Measurements from ENCODE around the gene CAMTA1. TPM values are rescaled to one million over a fixed set of nuclear protein-coding genes. Genes with fewer than 3 reads are reported as not detected.

CAMTA1 gene
- total RNA-seq, 1 experiment from 2014 or later = 69.5 TPM

DNA sequence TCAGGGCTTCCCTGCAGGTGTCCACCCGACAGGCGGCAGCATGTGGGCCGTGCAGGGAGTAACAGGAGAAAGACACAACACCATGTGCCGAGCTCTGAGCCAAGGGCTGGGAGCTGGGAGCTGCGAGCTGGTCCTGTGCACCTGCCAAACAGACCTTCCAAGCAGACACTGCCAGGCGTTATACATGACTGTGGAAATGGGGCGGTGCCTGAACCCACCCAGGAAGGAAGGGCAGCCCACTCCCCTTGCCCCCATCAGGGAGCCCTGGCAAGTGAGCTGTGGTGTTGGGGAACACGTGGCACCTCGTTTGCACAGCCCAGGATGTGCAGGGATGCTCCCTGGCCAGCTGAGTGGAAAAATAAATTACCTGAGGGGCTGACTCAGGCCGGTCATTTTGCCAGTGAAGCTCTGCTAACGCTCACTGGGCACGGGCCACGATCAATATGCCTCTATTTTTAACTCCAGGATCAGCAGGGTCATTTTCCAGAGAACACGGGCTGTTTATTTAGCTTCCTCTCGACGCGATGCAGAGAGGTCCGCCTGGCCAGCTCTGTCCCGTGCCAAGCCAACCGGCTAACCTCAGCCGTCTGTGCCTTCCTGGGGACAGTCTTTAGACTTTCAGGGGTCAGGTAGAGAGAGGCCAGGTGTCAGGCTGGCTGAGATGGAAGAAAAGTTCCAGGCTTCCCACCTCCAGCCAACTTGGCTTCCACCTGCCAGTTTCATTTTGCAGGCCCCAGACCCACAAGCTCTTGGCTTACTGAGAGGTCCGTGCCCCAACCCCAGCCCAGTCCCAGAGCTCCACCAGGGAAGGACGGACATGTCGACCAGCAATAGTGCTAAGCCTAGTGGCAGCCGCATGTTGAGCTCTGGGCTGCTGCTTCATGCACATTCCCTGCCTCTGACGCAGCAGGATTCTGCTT lies 789.1 kb downstream of the CAMTA1 start:
- no peak for ATAC-seq
- no peaks in the 10 kb centered on the region for H3K36me3 ChIP-seq (ENCODE audit: control insufficient read depth in 1 of 2, insufficient read depth in 2 of 2, low read length in 2 of 2)

More for the DNA sequence above, 789.1 kb downstream of the CAMTA1 start:
- Histone ChIP-seq H3K9me2 (ENCODE audit: insufficient read depth) (no peaks in the 10 kb centered on the region), H3K4me2 (ENCODE audit: low read length) (no peak overlapping the region), H3K4me3 (replicated peaks in 1 of 2; ENCODE audit: low read depth in 1 of 2, low read length in 2 of 2) (no peak overlapping the region), H3K27me3 (ENCODE audit: insufficient read depth, low read length) (no peaks in the 10 kb centered on the region), H3K79me2 (ENCODE audit: insufficient read depth, low read length) (no peaks in the 10 kb centered on the region), H4K20me1 (ENCODE audit: insufficient read depth) (no peaks in the 10 kb centered on the region), H3K9me3 (ENCODE audit: control insufficient read depth in 1 of 2, insufficient read depth in 1 of 2, low read depth in 1 of 2, low read length in 2 of 2) (no peaks in the 10 kb centered on the region), H3K4me1 (ENCODE audit: control insufficient read depth in 1 of 2, insufficient read depth in 2 of 2, low read length in 2 of 2) (no peaks in the 10 kb centered on the region), H3K9ac (ENCODE audit: low read length) (no peak overlapping the region), H2AFZ (ENCODE audit: low read depth, low read length, poor library complexity, severe bottlenecking) (no peak overlapping the region), H3K27ac (ENCODE audit: low read depth, low read length) (no peak overlapping the region)
- POLR2A ChIA-PET = no interaction called here
- no peak for TF ChIP-seq SIN3A (IDR thresholded peaks at IDR 0.05; ENCODE audit: low read depth)
- TF ChIP-seq JUND (IDR thresholded peaks at IDR 0.05) = no peak
- TF ChIP-seq, protein P1, sequence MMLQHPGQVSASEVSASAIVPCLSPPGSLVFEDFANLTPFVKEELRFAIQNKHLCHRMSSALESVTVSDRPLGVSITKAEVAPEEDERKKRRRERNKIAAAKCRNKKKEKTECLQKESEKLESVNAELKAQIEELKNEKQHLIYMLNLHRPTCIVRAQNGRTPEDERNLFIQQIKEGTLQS (IDR thresholded peaks at IDR 0.05) = no peak
- TF ChIP-seq, protein P2, sequence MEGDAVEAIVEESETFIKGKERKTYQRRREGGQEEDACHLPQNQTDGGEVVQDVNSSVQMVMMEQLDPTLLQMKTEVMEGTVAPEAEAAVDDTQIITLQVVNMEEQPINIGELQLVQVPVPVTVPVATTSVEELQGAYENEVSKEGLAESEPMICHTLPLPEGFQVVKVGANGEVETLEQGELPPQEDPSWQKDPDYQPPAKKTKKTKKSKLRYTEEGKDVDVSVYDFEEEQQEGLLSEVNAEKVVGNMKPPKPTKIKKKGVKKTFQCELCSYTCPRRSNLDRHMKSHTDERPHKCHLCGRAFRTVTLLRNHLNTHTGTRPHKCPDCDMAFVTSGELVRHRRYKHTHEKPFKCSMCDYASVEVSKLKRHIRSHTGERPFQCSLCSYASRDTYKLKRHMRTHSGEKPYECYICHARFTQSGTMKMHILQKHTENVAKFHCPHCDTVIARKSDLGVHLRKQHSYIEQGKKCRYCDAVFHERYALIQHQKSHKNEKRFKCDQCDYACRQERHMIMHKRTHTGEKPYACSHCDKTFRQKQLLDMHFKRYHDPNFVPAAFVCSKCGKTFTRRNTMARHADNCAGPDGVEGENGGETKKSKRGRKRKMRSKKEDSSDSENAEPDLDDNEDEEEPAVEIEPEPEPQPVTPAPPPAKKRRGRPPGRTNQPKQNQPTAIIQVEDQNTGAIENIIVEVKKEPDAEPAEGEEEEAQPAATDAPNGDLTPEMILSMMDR (IDR thresholded peaks at IDR 0.05 in 2 of 3, conservative IDR thresholded peaks at IDR 0.05 in 1 of 3; ENCODE audit: borderline replicate concordance in 1 of 3, insufficient read depth in 1 of 3, low read depth in 2 of 3, low read length in 2 of 3) = no peak
- TF ChIP-seq EGR1 (IDR thresholded peaks at IDR 0.05; ENCODE audit: low read depth) = no peak
- TF ChIP-seq FOSL1 (IDR thresholded peaks at IDR 0.05; ENCODE audit: low read depth) = no peak
- TF ChIP-seq, protein P3, sequence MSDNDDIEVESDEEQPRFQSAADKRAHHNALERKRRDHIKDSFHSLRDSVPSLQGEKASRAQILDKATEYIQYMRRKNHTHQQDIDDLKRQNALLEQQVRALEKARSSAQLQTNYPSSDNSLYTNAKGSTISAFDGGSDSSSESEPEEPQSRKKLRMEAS (IDR thresholded peaks at IDR 0.05) = no peak
- TF ChIP-seq ELF1 (IDR thresholded peaks at IDR 0.05; ENCODE audit: borderline replicate concordance, low read depth) = no peak
- TF ChIP-seq, protein P4, sequence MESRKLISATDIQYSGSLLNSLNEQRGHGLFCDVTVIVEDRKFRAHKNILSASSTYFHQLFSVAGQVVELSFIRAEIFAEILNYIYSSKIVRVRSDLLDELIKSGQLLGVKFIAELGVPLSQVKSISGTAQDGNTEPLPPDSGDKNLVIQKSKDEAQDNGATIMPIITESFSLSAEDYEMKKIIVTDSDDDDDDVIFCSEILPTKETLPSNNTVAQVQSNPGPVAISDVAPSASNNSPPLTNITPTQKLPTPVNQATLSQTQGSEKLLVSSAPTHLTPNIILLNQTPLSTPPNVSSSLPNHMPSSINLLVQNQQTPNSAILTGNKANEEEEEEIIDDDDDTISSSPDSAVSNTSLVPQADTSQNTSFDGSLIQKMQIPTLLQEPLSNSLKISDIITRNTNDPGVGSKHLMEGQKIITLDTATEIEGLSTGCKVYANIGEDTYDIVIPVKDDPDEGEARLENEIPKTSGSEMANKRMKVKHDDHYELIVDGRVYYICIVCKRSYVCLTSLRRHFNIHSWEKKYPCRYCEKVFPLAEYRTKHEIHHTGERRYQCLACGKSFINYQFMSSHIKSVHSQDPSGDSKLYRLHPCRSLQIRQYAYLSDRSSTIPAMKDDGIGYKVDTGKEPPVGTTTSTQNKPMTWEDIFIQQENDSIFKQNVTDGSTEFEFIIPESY (IDR thresholded peaks at IDR 0.05; ENCODE audit: extremely low read depth, insufficient replicate concordance, low read length) = no peak
- no peak for DNase-seq (ENCODE audit: low read depth, low spot score)
- BruUV-seq (replicated peaks) = no TSS peak
- CTCF ChIA-PET = no interaction called here
- RAD21 ChIA-PET (ENCODE audit: low non-redundant PET in 1 of 2, low total read pairs in 2 of 2, uncharacterized antibody in 2 of 2, unreplicated experiment in 2 of 2) = no interaction called here
- intact Hi-C loops (cut with micrococcal nuclease) = no loop called here

Measured in HCT116 (cell line).